H1 (cell line): ENCODE data around the gene RAB1B. TPM values are rescaled to one million over a fixed set of nuclear protein-coding genes. Genes with fewer than 3 reads are reported as not detected.

Experiments
- BRCA1 ChIP-seq: IDR thresholded peaks from 2 replicates; pipeline ENCODE4 v1.6.1; 2012; ENCODE audit warnings: low read depth, low read length, improper control_type of control experiment
- EZH2 ChIP-seq: fragments of 200-600 bp; sonication (generic); IDR thresholded peaks from 2 replicates; pipeline ENCODE4 v1.7.1; 2012; ENCODE audit warnings: low read depth, mild to moderate bottlenecking, moderate library complexity, low read length, inconsistent platforms; ENCODE audit not compliant: severe bottlenecking
- PHF8 ChIP-seq: fragments of 200-600 bp; sonication (generic); conservative IDR thresholded peaks from 2 replicates; pipeline ENCODE4 v1.7.1; 2012; ENCODE audit warnings: low read depth, mild to moderate bottlenecking, inconsistent platforms, low read length, moderate library complexity
- SIN3A ChIP-seq, 2 experiments: IDR thresholded peaks in 1 of 2; conservative IDR thresholded peaks in 1 of 2; 2 replicates each; pipeline ENCODE4 v1.6.1; 2011 to 2012; ENCODE audit warnings: low read length in 2 of 2, improper control_type of control experiment in 1 of 2, low read depth in 1 of 2, mild to moderate bottlenecking in 1 of 2
- polyA plus RNA-seq, 7 experiments: library from polyadenylated mRNA; depleted of rRNA in 3 of 7; stranded (reverse) in 5 of 7; unstranded in 2 of 7; fragments of >200 nt in 5 of 7; fragments of 200-250 nt in 2 of 7; gene quantifications; 1 replicate in 5 of 7; 2 replicates in 1 of 7; 4 replicates in 1 of 7; pipeline versions ENCODE4 v1.2.1 to v1.2.3, GENCODE V29; 2011 to 2013; ENCODE audit warnings: missing spikeins in 2 of 7, mixed read lengths in 2 of 7
- total RNA-seq: library from RNA; stranded (reverse); fragmentation: NEBNext Ultra II Directional; extraction: Animal tissue kit (Norgen Biotek cat#: 25700); gene quantifications from 2 replicates; pipeline ENCODE4 v1.2.1, GENCODE V29; 2021

RAB1B gene
- total and polyA plus RNA-seq, 2 of the 8 experiments (the other 6 are each of a cell fraction or from before 2014, with no cell fraction given), result 100 to 217 TPM

- TF ChIP-seq EZH2, result no peak
- no peak for TF ChIP-seq BRCA1
- no peak for TF ChIP-seq SIN3A (conservative IDR thresholded peaks at IDR 0.05 in 1 of 2, IDR thresholded peaks at IDR 0.05 in 1 of 2; ENCODE audit: low read depth in 1 of 2, low read length in 2 of 2)
- TF ChIP-seq PHF8, result no peak
These were observed 37.5 kb upstream of the RAB1B start (continued) for GRCh38 chr11:66230978-66231377.
